G401 (cell line): ENCODE data around the gene PI16. TPM values are rescaled to one million over a fixed set of nuclear protein-coding genes. Genes with fewer than 3 reads are reported as not detected.
A peak's percentile ranks its signal among the peaks of the same experiment; 100 is the strongest.

Source experiments
- DNase-seq: peaks from one replicate; pipeline ENCODE4 v3.0.0-alpha.2; 2015; ENCODE audit warnings: low spot score
- in situ Hi-C: cut with HindIII; loops from 2 replicates; pipeline ENCODE4 v1.10.0; 2016; ENCODE audit warnings: low sequenced_read_pairs, mixed read lengths
- total RNA-seq: library from RNA; depleted of rRNA; stranded (reverse); fragments of >200 nt; shearing (Covaris generic); gene quantifications from 2 replicates; pipeline ENCODE4 v1.2.3, GENCODE V29; 2014

PI16 gene
- total RNA-seq, 1 experiment from 2014 or later = not detected

DNA sequence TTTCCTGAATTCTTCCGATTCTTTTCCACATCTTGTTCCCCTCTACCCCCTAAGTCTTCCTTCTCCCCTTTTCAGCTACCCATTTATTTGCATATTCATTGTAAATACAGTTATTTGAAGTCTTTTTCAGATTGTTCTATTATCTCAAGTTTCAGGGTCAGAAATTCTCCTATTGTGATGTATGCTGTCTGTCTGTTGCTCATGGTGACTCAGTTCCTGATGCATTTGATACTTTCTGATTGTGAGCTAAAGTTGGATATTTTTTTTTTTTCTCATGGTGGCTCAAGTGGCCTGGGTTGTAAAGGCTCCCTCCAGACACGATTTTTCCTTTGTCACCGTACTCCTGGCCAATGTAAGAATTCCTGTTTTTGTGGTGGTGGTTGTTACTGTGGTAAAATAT, 4.9 kb upstream of the PI16 start:
- in situ Hi-C loops = no loop called here
- DNase-seq = no peak

DNA sequence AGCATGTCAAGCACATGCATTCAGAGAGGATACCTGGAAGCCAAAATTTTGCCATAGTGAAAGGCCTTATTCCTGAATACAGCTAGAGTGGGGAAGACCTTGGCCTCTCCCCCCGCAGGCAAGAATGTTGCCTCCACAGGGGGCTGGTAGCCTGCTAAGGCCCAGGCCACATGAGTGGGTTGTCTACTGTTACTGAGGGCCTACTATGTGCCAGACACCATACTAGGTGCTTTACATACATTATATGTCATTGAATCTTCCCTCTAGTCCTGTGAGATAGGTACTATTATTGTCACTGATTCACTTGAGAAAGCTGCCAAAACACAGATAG, 642 bp upstream of the PI16 start:
- no peak for DNase-seq
- in situ Hi-C loops = no loop called here

- in situ Hi-C loops = no loop called here
- DNase-seq = no peak
Observed at GRCh38 chr6:36955136-36955535, 598 bp downstream of the PI16 start.

DNA sequence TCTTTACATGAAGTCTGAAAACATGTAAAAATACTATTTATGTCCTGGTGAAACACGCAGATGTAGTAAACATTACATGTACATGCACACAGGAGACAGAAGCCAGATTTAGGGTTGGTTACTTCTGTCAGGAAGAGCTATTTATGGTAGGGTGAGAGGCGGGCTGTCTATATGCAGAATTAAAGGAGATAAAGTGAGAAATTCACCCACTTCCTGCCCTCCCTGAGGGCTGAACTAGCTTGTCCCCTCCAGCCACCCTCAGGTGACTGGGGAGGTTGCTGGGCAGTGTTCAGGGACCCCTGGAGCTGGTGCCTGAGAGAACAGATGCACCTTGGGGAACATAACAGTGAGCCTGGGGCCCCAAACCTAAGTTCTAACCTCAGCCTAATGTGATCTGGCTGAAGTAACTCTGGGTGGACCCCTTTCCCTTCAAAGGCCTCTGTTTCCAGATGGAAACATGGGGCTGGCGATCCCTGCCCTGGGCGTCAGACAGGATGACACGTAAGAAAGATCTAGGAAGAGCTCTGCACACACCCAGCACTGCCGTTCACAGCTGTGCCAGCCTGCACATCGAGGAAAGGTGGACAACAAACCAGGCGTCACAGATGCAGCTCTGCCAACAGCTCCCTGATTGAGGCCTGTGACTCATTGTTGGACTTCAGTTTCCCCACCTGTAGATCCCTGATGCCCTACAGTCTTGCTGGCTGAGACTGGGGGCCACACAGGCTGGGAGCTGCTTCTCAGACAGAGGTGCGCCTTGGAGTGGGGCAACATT, 1.3 kb downstream of the PI16 start:
- no peak for DNase-seq
- in situ Hi-C loops = no loop called here

DNA sequence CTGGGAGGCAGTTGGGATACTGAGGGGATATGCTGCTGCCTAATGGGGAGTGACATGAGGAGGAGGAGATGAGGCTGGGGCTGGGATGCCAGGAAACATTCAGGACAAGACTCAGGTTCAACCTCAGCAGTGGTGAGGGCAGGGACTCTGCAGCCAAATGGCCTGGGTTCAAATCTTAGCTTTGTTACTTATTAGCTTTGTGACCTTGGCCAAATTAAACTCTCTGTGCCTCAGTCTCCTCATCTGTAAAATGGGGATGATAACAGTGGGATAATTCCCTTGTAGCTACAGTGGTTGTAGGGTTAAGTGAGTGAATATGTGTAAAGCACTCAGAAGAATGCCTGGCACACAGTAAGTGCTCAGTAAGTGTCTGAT, 1.9 kb downstream of the PI16 start:
- in situ Hi-C loops = no loop called here
- DNase-seq = no peak

- no peak for DNase-seq
- in situ Hi-C loops = no loop called here
Observed at GRCh38 chr6:36957773-36958271, 3.3 kb downstream of the PI16 start.

DNA sequence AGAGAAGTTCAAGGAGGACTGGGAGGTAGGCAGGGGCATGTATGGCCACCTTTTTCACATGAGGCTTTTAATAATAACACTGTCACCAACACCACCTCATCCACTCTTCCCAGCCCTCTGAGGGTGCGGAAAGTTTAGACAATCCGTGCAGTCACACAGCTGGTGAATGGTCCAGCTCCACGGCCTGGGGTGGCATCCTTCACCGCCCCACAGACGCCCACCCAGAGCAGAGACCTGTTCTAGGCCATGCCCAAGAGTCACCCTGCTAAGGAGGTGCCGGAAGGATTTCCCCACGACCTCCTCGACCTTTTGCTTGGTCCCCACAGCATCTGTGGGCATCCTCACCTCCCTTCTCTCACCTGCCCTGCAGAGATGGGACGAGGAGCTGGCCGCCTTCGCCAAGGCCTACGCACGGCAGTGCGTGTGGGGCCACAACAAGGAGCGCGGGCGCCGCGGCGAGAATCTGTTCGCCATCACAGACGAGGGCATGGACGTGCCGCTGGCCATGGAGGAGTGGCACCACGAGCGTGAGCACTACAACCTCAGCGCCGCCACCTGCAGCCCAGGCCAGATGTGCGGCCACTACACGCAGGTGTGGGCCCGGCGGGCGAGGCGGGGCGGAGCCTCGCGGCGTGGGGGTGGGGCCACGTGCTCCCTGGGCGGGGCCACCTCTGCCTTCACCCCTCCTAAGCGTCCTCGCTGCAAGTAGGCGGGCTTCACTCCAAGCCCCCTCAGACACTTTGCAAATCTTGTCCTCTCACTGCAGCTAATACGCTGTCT, 4.4 kb downstream of the PI16 start:
- no peak for DNase-seq
- in situ Hi-C loops = no loop called here

DNA sequence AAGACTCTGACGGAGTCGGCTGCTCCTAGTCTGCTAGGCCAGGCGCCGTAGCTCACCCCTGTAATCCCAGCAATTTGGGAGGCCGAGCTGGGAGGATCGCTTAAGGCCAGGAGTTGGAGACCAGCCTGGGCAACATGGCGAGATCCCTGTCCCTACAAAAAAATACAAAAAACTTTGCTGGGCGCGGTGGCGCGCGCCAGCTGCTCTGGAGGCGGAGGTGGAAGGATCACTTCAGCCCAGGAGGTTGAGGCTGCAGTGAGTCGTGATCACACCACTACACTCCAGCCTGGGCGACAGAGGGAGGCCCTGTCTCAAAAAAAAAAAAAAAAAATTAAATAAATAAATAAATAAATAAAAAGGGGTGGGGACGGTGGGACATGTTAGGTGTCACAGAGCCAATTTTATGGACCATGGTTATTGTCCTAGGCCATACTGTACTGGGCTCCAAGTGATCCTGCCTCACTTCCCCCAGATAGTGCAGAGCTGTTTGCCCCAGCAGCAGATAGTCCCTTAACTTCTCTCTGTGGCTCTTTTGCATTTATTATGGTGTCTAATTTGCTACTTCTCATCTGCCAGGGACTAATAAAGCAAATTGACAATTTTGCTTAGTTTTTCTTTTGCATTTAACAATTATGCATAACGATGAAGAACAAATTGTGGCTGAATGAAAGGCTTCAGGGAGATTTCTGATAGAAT, 5.2 kb downstream of the PI16 start:
- DNase-seq = no peak
- in situ Hi-C loops = no loop called here

- in situ Hi-C loops = no loop called here
- no peak for DNase-seq
Observed at GRCh38 chr6:36961441-36962435, 7.2 kb downstream of the PI16 start.

DNA sequence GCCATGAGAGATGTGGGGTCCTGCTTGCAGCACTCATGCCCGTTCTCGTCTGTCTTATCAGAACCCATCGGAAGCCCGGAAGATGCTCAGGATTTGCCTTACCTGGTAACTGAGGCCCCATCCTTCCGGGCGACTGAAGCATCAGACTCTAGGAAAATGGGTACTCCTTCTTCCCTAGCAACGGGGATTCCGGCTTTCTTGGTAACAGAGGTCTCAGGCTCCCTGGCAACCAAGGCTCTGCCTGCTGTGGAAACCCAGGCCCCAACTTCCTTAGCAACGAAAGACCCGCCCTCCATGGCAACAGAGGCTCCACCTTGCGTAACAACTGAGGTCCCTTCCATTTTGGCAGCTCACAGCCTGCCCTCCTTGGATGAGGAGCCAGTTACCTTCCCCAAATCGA, 8.3 kb downstream of the PI16 start:
- in situ Hi-C loops = no loop called here
- peak; percentile 28 for DNase-seq

- in situ Hi-C loops = no loop called here
- no peak for DNase-seq
Observed at GRCh38 chr6:36963451-36964290, 9.1 kb downstream of the PI16 start.

- in situ Hi-C loops = no loop called here
- no peak for DNase-seq
Observed at GRCh38 chr6:36964349-36964748, 9.8 kb downstream of the PI16 start.

DNA sequence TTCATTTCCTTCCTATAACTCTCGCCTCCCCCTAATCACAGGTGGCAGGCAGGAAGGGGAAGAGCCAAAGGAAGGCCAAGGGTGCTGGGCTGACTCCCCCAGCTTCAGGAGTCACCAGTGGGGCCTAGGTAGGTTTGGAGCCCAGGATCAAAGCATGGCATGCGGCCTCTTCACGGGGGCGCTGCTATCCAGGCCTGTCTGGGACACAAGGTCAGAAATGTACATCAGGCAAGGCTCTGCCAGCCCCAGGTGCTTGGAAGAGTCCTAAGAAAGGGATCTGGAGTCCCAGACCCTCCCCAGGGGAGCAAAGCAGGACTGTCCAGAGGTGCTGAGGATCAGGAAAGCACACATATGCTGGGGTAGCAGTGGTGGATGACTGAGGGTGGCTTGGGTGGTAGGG, 10.4 kb downstream of the PI16 start:
- DNase-seq = no peak
- in situ Hi-C loops = no loop called here

GRCh38 chr6:36967301-36967700, 12.8 kb downstream of the PI16 start:
- DNase-seq = no peak
- in situ Hi-C loops = no loop called here

DNA sequence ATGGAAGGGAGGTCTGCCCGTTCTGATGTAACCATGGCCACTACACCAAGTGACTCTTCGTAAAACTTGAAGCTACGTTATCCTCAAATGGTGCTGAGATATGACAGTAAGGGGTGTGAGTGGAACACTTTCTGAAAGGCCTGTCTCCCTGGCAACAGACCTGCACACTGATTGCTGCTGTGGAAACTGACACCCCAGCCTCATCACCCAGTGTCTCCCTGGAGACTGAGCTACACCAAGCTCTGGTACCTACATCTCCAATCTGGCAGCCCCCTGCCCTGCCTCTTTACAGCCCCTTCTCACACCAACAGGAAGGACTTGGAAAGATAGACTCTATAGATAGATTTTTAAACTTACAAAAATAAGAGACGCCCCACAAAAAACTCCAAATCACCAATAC, 13.2 kb downstream of the PI16 start:
- in situ Hi-C loops = no loop called here
- DNase-seq = no peak

DNA sequence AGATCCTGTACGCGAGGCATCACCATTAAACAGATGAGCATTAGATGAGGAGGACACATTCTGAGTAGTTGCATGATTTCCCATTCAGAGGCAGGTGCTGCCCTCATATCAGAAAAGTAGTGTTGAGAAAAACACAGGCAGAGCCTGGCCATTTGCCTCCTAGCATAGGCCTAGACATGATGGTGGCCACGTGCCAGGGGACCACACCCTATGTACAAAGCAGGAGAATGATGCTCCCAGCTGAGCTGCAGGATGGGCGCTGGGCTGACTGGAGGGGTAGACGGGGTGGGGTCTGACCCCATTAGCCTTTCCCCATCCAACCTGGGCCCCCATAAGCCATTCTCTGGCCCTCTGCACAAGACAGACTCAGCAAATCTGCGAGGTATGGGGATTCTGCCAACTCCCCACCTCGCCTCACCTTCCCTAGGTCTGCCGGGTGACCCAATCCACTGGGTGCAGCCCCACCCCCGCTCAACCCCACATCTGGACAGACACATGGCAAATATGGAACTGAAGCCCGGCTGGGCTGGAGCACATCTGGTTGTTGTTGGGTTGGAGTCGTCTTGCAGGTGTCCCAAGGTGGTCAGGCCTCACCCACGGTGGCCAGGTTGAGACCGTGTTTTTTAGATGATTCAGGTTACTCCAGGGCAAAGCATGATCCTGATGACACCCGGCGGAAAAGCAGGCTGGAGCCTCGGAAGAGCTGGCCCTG, 13.9 kb downstream of the PI16 start:
- in situ Hi-C loops = no loop called here

DNA sequence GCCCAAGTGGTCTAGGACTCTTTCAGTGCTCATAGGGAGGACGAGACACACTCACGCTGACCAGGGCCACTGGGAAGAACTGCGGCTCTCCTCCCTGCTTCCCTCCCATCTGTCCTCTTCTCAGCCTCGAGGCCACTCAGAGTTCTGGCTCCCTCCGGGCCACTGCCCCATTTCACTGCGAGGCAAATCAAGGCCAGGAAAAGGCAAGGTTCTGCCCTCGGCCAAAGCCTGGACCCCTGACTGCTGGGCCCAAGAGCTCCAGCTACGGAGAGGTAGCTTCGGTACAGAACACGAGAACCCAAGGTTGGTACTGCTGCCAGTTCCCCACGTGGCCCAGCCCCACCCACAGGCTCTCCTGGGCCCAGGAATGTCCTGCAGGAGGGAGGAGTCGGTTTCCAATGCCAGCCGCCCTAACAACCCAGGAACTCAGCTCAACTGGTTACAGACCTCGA, 14.7 kb downstream of the PI16 start:
- DNase-seq = no peak
- in situ Hi-C loops = no loop called here

More for the DNA sequence above, 13.9 kb downstream of the PI16 start:
- no peak for DNase-seq
